Ishikawa (cell line): Measurements from ENCODE around the gene KIF9.

Experiments
- CEBPB ChIP-seq: IDR thresholded peaks from 2 replicates; pipeline ENCODE4 v1.6.1; 2012
- CREB1 ChIP-seq: IDR thresholded peaks from 2 replicates; pipeline ENCODE4 v1.6.1; 2012; ENCODE audit warnings: low read depth
- EGR1 ChIP-seq: IDR thresholded peaks from 2 replicates; pipeline ENCODE4 v1.6.1; 2012
- EP300 ChIP-seq: IDR thresholded peaks from 2 replicates; pipeline ENCODE4 v1.6.1; 2012; ENCODE audit warnings: borderline replicate concordance
- MAX ChIP-seq: IDR thresholded peaks from 2 replicates; pipeline ENCODE4 v1.6.1; 2012
- TAF1 ChIP-seq: IDR thresholded peaks from 2 replicates; pipeline ENCODE4 v1.6.1; 2012; ENCODE audit warnings: low read depth, mild to moderate bottlenecking
- TCF12 ChIP-seq: IDR thresholded peaks from 2 replicates; pipeline ENCODE4 v1.6.1; 2012; ENCODE audit warnings: low read depth

GRCh38 chr3:47193871-47194859, 88.4 kb downstream of the KIF9 start:
- TF ChIP-seq CEBPB = no peak
- no peak for TF ChIP-seq EGR1
- TF ChIP-seq CREB1 = no peak
- no peak for TF ChIP-seq EP300
- TF ChIP-seq TCF12 = no peak
- TF ChIP-seq TAF1 = no peak
- no peak for TF ChIP-seq MAX
